ENCODE data around the gene MYRF.

MYRF gene

GRCh38 chr11:61727401-61727811, 25.0 kb upstream of the MYRF start:
- WGBS (ENCODE audit: insufficient coverage) = 100% methylated on average over 2 of the region's 3 CpGs
- DNase-seq = no peak
- H3K9me3 ChIP-seq (ENCODE audit: control extremely low read depth in 1 of 5, control insufficient read depth in 4 of 5, insufficient read depth in 2 of 5, low read depth in 1 of 5, low read length in 4 of 5) = no peaks in the 10 kb centered on the region
- no peaks in the 10 kb centered on the region for H3K4me1 ChIP-seq (ENCODE audit: control extremely low read depth in 1 of 4, control insufficient read depth in 4 of 4, insufficient read depth in 4 of 4, low read length in 3 of 4)
- ChIA-PET CTCF (interaction anchor here (0.9 kb wide), 1 partner anchor 9 kb away, joined by 3 read pairs; no protein-coding TSS in a partner anchor), POLR2A (no interaction called here)
- no peak overlapping the region for H3K27ac ChIP-seq (ENCODE audit: insufficient read depth in 1 of 2, low read depth in 1 of 2, low read length in 2 of 2, poor library complexity in 1 of 2, severe bottlenecking in 2 of 2)
- no peaks in the 10 kb centered on the region for H3K36me3 ChIP-seq (ENCODE audit: control insufficient read depth in 4 of 4, insufficient read depth in 4 of 4, low read length in 3 of 4)
- H3K27me3 ChIP-seq (replicated peaks in 2 of 5; ENCODE audit: control insufficient read depth in 4 of 5, insufficient read depth in 5 of 5, low read length in 4 of 5) = no peaks in the 10 kb centered on the region
- H3K4me3 ChIP-seq (ENCODE audit: control insufficient read depth in 1 of 7, extremely low read depth in 1 of 7, insufficient read depth in 4 of 7, low read depth in 2 of 7, low read length in 6 of 7) = no peak overlapping the region

- Histone ChIP-seq H3K36me3 (ENCODE audit: control insufficient read depth in 4 of 4, insufficient read depth in 4 of 4, low read length in 3 of 4) (no peaks in the 10 kb centered on the region), H3K27ac (ENCODE audit: insufficient read depth in 1 of 2, low read depth in 1 of 2, low read length in 2 of 2, poor library complexity in 1 of 2, severe bottlenecking in 2 of 2) (no peak overlapping the region), H3K9me3 (ENCODE audit: control extremely low read depth in 1 of 5, control insufficient read depth in 4 of 5, insufficient read depth in 2 of 5, low read depth in 1 of 5, low read length in 4 of 5) (no peaks in the 10 kb centered on the region), H3K4me3 (ENCODE audit: control insufficient read depth in 1 of 7, extremely low read depth in 1 of 7, insufficient read depth in 4 of 7, low read depth in 2 of 7, low read length in 6 of 7) (no peak overlapping the region), H3K27me3 (replicated peaks in 2 of 5; ENCODE audit: control insufficient read depth in 4 of 5, insufficient read depth in 5 of 5, low read length in 4 of 5) (no peaks in the 10 kb centered on the region), H3K4me1 (ENCODE audit: control extremely low read depth in 1 of 4, control insufficient read depth in 4 of 4, insufficient read depth in 4 of 4, low read length in 3 of 4) (no peaks in the 10 kb centered on the region)
- 98% methylated on average over 27 of the region's 33 CpGs for WGBS (ENCODE audit: insufficient coverage)
- no peak for DNase-seq
- POLR2A ChIA-PET = no interaction called here
- CTCF ChIA-PET = no interaction called here
These were observed 24.1 kb upstream of the MYRF start for GRCh38 chr11:61728066-61728939.

- WGBS (ENCODE audit: insufficient coverage) = 88% methylated on average over 8 of the region's 8 CpGs
- Histone ChIP-seq H3K9me3 (ENCODE audit: control extremely low read depth in 1 of 5, control insufficient read depth in 4 of 5, insufficient read depth in 2 of 5, low read depth in 1 of 5, low read length in 4 of 5) (no peaks in the 10 kb centered on the region), H3K36me3 (ENCODE audit: control insufficient read depth in 4 of 4, insufficient read depth in 4 of 4, low read length in 3 of 4) (no peaks in the 10 kb centered on the region), H3K4me3 (ENCODE audit: control insufficient read depth in 1 of 7, extremely low read depth in 1 of 7, insufficient read depth in 4 of 7, low read depth in 2 of 7, low read length in 6 of 7) (no peak overlapping the region), H3K27ac (ENCODE audit: insufficient read depth in 1 of 2, low read depth in 1 of 2, low read length in 2 of 2, poor library complexity in 1 of 2, severe bottlenecking in 2 of 2) (no peak overlapping the region), H3K4me1 (ENCODE audit: control extremely low read depth in 1 of 4, control insufficient read depth in 4 of 4, insufficient read depth in 4 of 4, low read length in 3 of 4) (no peaks in the 10 kb centered on the region), H3K27me3 (replicated peaks in 2 of 5; ENCODE audit: control insufficient read depth in 4 of 5, insufficient read depth in 5 of 5, low read length in 4 of 5) (no peaks in the 10 kb centered on the region)
- POLR2A ChIA-PET = no interaction called here
- CTCF ChIA-PET = no interaction called here
- DNase-seq = no peak
These were observed 23.6 kb upstream of the MYRF start for GRCh38 chr11:61728940-61729219.

- CTCF ChIA-PET = interaction anchor here (0.9 to 1.4 kb wide), 2 partner anchors 14 to 23 kb away, joined by 3 read pairs; no protein-coding TSS in a partner anchor
- no peak overlapping the region for H3K4me3 ChIP-seq (ENCODE audit: control insufficient read depth in 1 of 7, extremely low read depth in 1 of 7, insufficient read depth in 4 of 7, low read depth in 2 of 7, low read length in 6 of 7)
- POLR2A ChIA-PET = no interaction called here
- no peaks in the 10 kb centered on the region for H3K27me3 ChIP-seq (replicated peaks in 2 of 5; ENCODE audit: control insufficient read depth in 4 of 5, insufficient read depth in 5 of 5, low read length in 4 of 5)
- no peak overlapping the region for H3K27ac ChIP-seq (ENCODE audit: insufficient read depth in 1 of 2, low read depth in 1 of 2, low read length in 2 of 2, poor library complexity in 1 of 2, severe bottlenecking in 2 of 2)
- no peaks in the 10 kb centered on the region for H3K4me1 ChIP-seq (ENCODE audit: control extremely low read depth in 1 of 4, control insufficient read depth in 4 of 4, insufficient read depth in 4 of 4, low read length in 3 of 4)
- H3K9me3 ChIP-seq (ENCODE audit: control extremely low read depth in 1 of 5, control insufficient read depth in 4 of 5, insufficient read depth in 2 of 5, low read depth in 1 of 5, low read length in 4 of 5) = no peaks in the 10 kb centered on the region
- H3K36me3 ChIP-seq (ENCODE audit: control insufficient read depth in 4 of 4, insufficient read depth in 4 of 4, low read length in 3 of 4) = no peaks in the 10 kb centered on the region
- DNase-seq = no peak
- WGBS (ENCODE audit: insufficient coverage) = 97% methylated on average over 7 of the region's 13 CpGs
These were observed 22.0 kb upstream of the MYRF start for GRCh38 chr11:61730240-61730994.

- H3K27ac ChIP-seq (ENCODE audit: insufficient read depth in 1 of 2, low read depth in 1 of 2, low read length in 2 of 2, poor library complexity in 1 of 2, severe bottlenecking in 2 of 2) = no peak overlapping the region
- H3K9me3 ChIP-seq (ENCODE audit: control extremely low read depth in 1 of 5, control insufficient read depth in 4 of 5, insufficient read depth in 2 of 5, low read depth in 1 of 5, low read length in 4 of 5) = no peaks in the 10 kb centered on the region
- H3K4me3 ChIP-seq (ENCODE audit: control insufficient read depth in 1 of 7, extremely low read depth in 1 of 7, insufficient read depth in 4 of 7, low read depth in 2 of 7, low read length in 6 of 7) = no peak overlapping the region
- 98% methylated on average over 14 of the region's 19 CpGs for WGBS (ENCODE audit: insufficient coverage)
- no peaks in the 10 kb centered on the region for H3K4me1 ChIP-seq (ENCODE audit: control extremely low read depth in 1 of 4, control insufficient read depth in 4 of 4, insufficient read depth in 4 of 4, low read length in 3 of 4)
- CTCF ChIA-PET = interaction anchor here (0.9 to 4.1 kb wide), 6 partner anchors 10 to 92 kb away, joined by 3 to 45 read pairs (median 16); partner anchors contain the start of gene DAGLA
- DNase-seq = no peak
- H3K27me3 ChIP-seq (replicated peaks in 2 of 5; ENCODE audit: control insufficient read depth in 4 of 5, insufficient read depth in 5 of 5, low read length in 4 of 5) = no peaks in the 10 kb centered on the region
- POLR2A ChIA-PET = no interaction called here
- no peaks in the 10 kb centered on the region for H3K36me3 ChIP-seq (ENCODE audit: control insufficient read depth in 4 of 4, insufficient read depth in 4 of 4, low read length in 3 of 4)
These were observed 21.1 kb upstream of the MYRF start for GRCh38 chr11:61731211-61731951.

GRCh38 chr11:61731952-61732675, 20.3 kb upstream of the MYRF start:
- CTCF ChIA-PET = interaction anchor here (0.7 to 4.1 kb wide), 13 partner anchors 11 to 165 kb away, joined by 3 to 45 read pairs (median 6); partner anchors contain the start of gene DAGLA
- POLR2A ChIA-PET = no interaction called here
- no peaks in the 10 kb centered on the region for H3K27me3 ChIP-seq (replicated peaks in 2 of 5; ENCODE audit: control insufficient read depth in 4 of 5, insufficient read depth in 5 of 5, low read length in 4 of 5)

More at GRCh38 chr11:61731952-61732675, 20.3 kb upstream of the MYRF start:
- no peak overlapping the region for H3K27ac ChIP-seq (ENCODE audit: insufficient read depth in 1 of 2, low read depth in 1 of 2, low read length in 2 of 2, poor library complexity in 1 of 2, severe bottlenecking in 2 of 2)
- 97% methylated on average over 8 of the region's 8 CpGs for WGBS (ENCODE audit: insufficient coverage)
- H3K9me3 ChIP-seq (ENCODE audit: control extremely low read depth in 1 of 5, control insufficient read depth in 4 of 5, insufficient read depth in 2 of 5, low read depth in 1 of 5, low read length in 4 of 5) = no peaks in the 10 kb centered on the region
- no peaks in the 10 kb centered on the region for H3K4me1 ChIP-seq (ENCODE audit: control extremely low read depth in 1 of 4, control insufficient read depth in 4 of 4, insufficient read depth in 4 of 4, low read length in 3 of 4)
- no peak overlapping the region for H3K4me3 ChIP-seq (ENCODE audit: control insufficient read depth in 1 of 7, extremely low read depth in 1 of 7, insufficient read depth in 4 of 7, low read depth in 2 of 7, low read length in 6 of 7)
- no peaks in the 10 kb centered on the region for H3K36me3 ChIP-seq (ENCODE audit: control insufficient read depth in 4 of 4, insufficient read depth in 4 of 4, low read length in 3 of 4)
- DNase-seq = no peak
